OCI-LY1 (cell line): ENCODE measurements around the gene CRX.
"Not testable (repeated sequence)": the region's sequence is repeated elsewhere in the genome, so short reads cannot be mapped to it uniquely, and the experiment has no call there.

Experiments
- H2AFZ ChIP-seq: fragments of 200-600 bp; sonication (generic), shearing (Covaris generic); 2 replicates; pipeline ENCODE4 v1.6.0; 2014; ENCODE audit warnings: antibody characterized with exemption, mild to moderate bottlenecking, low read length
- H3F3A ChIP-seq: fragments of 200-600 bp; sonication (generic), shearing (Covaris generic); 2 replicates; pipeline ENCODE4 v1.6.0; 2014; ENCODE audit warnings: mild to moderate bottlenecking, antibody characterized with exemption, low read length, moderate library complexity; ENCODE audit not compliant: insufficient read depth
- H3K27ac ChIP-seq: fragments of 200-600 bp; sonication (generic); 2 replicates; pipeline ENCODE4 v1.5.1; 2014; ENCODE audit warnings: low read length, mixed run types, mild to moderate bottlenecking, low read depth; ENCODE audit not compliant: poor library complexity, severe bottlenecking
- H3K27me3 ChIP-seq: fragments of 200-600 bp; sonication (generic); 2 replicates; pipeline ENCODE4 v1.6.0; 2014; ENCODE audit warnings: antibody characterized with exemption, mild to moderate bottlenecking, low read length, moderate library complexity; ENCODE audit not compliant: insufficient read depth
- H3K36me3 ChIP-seq: fragments of 200-600 bp; sonication (generic); 2 replicates; pipeline ENCODE4 v1.6.1; 2014; ENCODE audit warnings: mild to moderate bottlenecking, antibody characterized with exemption, low read length, moderate library complexity, mixed read lengths; ENCODE audit not compliant: insufficient read depth
- H3K4me1 ChIP-seq: fragments of 200-600 bp; sonication (generic); 2 replicates; pipeline ENCODE4 v1.5.1; 2014; ENCODE audit warnings: mild to moderate bottlenecking, low read length, moderate library complexity; ENCODE audit not compliant: insufficient read depth, severe bottlenecking
- H3K4me2 ChIP-seq: fragments of 200-600 bp; sonication (generic), shearing (Covaris generic); 2 replicates; pipeline ENCODE4 v1.6.1; 2014; ENCODE audit warnings: low read length
- H3K4me3 ChIP-seq: fragments of 200-600 bp; sonication (generic); 2 replicates; pipeline ENCODE4 v1.5.1; 2014; ENCODE audit warnings: low read length, low read depth, mild to moderate bottlenecking, mixed read lengths; ENCODE audit not compliant: poor library complexity, severe bottlenecking
- H3K79me2 ChIP-seq: fragments of 200-600 bp; shearing (Covaris generic); 2 replicates; pipeline ENCODE4 v1.6.1; 2016; ENCODE audit warnings: mixed run types, low read length, mixed read lengths; ENCODE audit not compliant: insufficient read depth
- H3K9ac ChIP-seq: fragments of 200-600 bp; sonication (generic), shearing (Covaris generic); 2 replicates; pipeline ENCODE4 v1.6.1; 2014; ENCODE audit warnings: mild to moderate bottlenecking, low read length, mixed read lengths
- H3K9me2 ChIP-seq: fragments of 200-600 bp; sonication (generic), shearing (Covaris generic); 2 replicates; pipeline ENCODE4 v1.6.1; 2014; ENCODE audit warnings: low read depth, mild to moderate bottlenecking, low read length, mixed read lengths
- H3K9me3 ChIP-seq: fragments of 200-600 bp; shearing (Covaris generic); 2 replicates; pipeline ENCODE4 v1.6.1; 2014; ENCODE audit warnings: low read length, mixed read lengths
- H4K20me1 ChIP-seq: fragments of 200-600 bp; sonication (generic), shearing (Covaris generic); 2 replicates; pipeline ENCODE4 v1.6.0; 2016; ENCODE audit warnings: mild to moderate bottlenecking, low read length; ENCODE audit not compliant: insufficient read depth
- EZH2 ChIP-seq: fragments of 200-600 bp; sonication (generic), shearing (Covaris generic); IDR thresholded peaks from 2 replicates; pipeline ENCODE4 v1.8.0; 2017; ENCODE audit warnings: borderline replicate concordance, mixed run types, mild to moderate bottlenecking, antibody characterized with exemption, low read length, moderate library complexity, mixed read lengths
- TF ChIP-seq, protein P1 (sequence below): fragments of 200-600 bp; sonication (generic), shearing (Covaris generic); IDR thresholded peaks from 2 replicates; pipeline ENCODE4 v1.5.1; 2017; ENCODE audit warnings: mild to moderate bottlenecking, antibody characterized with exemption, low read length, moderate library complexity, mixed read lengths

The CRX gene

DNA sequence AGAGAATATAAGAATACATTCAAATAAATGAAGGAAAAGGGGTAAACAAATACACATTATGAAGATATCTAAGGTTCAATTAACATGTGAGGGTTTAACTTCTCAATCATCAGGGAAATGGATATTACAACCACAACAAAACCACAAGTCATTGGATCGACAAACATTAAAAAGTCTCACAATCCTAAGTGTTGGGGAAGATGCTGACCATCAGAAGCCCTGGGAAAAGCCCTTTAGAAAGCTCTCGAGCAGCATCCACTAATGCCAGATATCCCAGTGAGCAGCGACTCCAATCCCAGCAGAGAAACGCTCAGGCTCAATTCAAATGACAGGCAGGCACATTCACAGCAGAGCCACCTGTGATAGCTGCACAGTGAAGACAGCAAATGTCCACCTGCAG, 20.5 kb upstream of the CRX start:
- Histone ChIP-seq H3K4me3 (no peak overlapping the region), H3K9ac (no peak overlapping the region), H3K4me1 (no peaks in the 10 kb centered on the region), H3K4me2 (no peak overlapping the region), H3K79me2 (no peaks in the 10 kb centered on the region), H3K9me3 (no peaks in the 10 kb centered on the region; the same call in 1 of the 2 replicates), H3F3A (no peaks in the 10 kb centered on the region), H3K27ac (no peak overlapping the region), H2AFZ (no peak overlapping the region), H3K27me3 (peaks cover 5% of the 10 kb centered on the region; the same call in 1 of the 2 replicates), H3K36me3 (no peaks in the 10 kb centered on the region), H4K20me1 (no peaks in the 10 kb centered on the region), H3K9me2 (no peaks in the 10 kb centered on the region)
- TF ChIP-seq EZH2 = no peak
- TF ChIP-seq, protein P1, sequence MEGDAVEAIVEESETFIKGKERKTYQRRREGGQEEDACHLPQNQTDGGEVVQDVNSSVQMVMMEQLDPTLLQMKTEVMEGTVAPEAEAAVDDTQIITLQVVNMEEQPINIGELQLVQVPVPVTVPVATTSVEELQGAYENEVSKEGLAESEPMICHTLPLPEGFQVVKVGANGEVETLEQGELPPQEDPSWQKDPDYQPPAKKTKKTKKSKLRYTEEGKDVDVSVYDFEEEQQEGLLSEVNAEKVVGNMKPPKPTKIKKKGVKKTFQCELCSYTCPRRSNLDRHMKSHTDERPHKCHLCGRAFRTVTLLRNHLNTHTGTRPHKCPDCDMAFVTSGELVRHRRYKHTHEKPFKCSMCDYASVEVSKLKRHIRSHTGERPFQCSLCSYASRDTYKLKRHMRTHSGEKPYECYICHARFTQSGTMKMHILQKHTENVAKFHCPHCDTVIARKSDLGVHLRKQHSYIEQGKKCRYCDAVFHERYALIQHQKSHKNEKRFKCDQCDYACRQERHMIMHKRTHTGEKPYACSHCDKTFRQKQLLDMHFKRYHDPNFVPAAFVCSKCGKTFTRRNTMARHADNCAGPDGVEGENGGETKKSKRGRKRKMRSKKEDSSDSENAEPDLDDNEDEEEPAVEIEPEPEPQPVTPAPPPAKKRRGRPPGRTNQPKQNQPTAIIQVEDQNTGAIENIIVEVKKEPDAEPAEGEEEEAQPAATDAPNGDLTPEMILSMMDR = no peak

DNA sequence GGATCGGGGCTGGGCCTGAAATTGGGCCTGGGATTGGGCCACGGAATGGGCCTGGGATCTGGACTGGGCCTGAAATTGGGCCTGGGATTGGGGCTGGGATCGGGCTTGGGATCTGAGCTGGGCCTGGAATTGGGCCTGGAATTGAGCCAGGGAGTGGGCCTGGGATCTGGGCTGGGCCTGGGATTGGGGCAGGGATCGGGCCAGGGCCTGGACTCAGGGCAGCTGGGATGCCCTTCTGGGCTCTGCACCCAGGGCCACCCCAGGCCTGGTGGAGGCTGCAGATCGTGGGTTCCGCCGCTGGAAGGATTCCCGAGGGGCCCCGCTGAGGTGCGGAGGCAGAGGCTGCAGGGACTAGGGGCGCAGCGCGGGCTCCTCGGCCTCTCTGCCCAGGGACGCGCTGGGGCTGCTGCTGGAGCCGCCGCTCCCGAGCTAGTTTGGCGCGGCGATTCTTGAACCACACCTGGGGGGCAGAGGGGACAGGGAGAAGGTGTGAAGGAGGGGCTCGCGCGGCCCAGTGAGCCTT, 19.2 kb upstream of the CRX start:
- TF ChIP-seq, protein P1 = no peak
- no peak for TF ChIP-seq EZH2
- no peaks in the 10 kb centered on the region for H3K36me3 ChIP-seq
- no peaks in the 10 kb centered on the region; the same call in 1 of the 2 replicates for H3K9me3 ChIP-seq
- H3K4me1 ChIP-seq = no peaks in the 10 kb centered on the region
- H2AFZ ChIP-seq = no peak overlapping the region
- no peak overlapping the region for H3K27ac ChIP-seq
- no peaks in the 10 kb centered on the region for H3K79me2 ChIP-seq
- H3K9ac ChIP-seq = no peak overlapping the region
- no peak overlapping the region for H3K4me2 ChIP-seq
- no peaks in the 10 kb centered on the region for H4K20me1 ChIP-seq
- no peak overlapping the region for H3K4me3 ChIP-seq
- H3K9me2 ChIP-seq = no peaks in the 10 kb centered on the region
- no peaks in the 10 kb centered on the region for H3F3A ChIP-seq
- H3K27me3 ChIP-seq = peaks cover 5% of the 10 kb centered on the region; the same call in 1 of the 2 replicates

DNA sequence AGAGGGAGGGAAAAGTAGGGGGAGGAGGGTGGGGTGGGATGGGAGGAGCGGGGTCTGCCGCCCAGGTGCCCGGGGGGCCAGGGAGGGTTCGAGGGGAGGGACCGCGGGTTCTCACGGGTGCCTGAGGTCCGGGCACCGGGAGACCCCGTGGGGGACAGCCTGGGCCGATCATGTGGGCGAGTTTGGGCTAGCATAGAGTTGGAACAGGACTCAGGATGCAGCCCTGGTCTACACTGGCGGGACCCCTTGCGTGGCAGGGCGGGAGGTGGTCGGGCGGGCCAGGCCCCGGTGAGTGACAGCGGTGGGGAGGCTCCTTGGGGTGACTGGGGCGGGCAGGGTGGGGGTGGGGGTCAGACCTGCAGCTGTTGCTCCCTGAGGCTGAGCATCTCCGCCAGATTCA, 18.6 kb upstream of the CRX start:
- H3K36me3 ChIP-seq, H3K27ac ChIP-seq, H3K27me3 ChIP-seq: not testable (repeated sequence)

DNA sequence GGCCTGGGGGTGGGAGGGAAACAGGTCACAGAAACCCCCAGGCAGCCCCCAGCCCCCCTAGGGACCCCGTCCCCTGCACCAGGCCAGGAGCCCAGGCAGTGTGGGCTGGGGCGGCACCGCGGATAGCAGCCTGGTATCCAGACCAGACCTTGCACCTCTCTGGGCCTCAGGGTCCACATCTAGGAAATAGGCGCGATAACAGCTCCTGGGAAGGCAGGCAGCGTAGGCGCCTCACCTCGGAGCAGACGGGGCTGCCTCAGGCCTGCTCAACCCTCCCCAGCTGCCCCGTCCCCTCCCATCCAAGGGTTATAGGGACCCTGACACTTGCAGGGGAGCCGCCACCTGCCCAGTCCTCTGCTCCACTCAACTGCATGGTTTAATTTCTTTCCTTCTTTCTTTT, 18.1 kb upstream of the CRX start:
- not testable (repeated sequence) for H3K4me3 ChIP-seq, H3F3A ChIP-seq, H3K27ac ChIP-seq, H3K9me3 ChIP-seq, H3K4me2 ChIP-seq, H3K9me2 ChIP-seq, H3K79me2 ChIP-seq, H3K36me3 ChIP-seq, H3K4me1 ChIP-seq, H3K9ac ChIP-seq, H4K20me1 ChIP-seq, H2AFZ ChIP-seq, H3K27me3 ChIP-seq

More for the DNA sequence above, 18.6 kb upstream of the CRX start:
- not testable (repeated sequence) for H3K9me2 ChIP-seq, H3K4me3 ChIP-seq, H3K9ac ChIP-seq, H3K9me3 ChIP-seq, H3F3A ChIP-seq, H3K4me1 ChIP-seq, H2AFZ ChIP-seq, H3K4me2 ChIP-seq, H4K20me1 ChIP-seq, H3K79me2 ChIP-seq

DNA sequence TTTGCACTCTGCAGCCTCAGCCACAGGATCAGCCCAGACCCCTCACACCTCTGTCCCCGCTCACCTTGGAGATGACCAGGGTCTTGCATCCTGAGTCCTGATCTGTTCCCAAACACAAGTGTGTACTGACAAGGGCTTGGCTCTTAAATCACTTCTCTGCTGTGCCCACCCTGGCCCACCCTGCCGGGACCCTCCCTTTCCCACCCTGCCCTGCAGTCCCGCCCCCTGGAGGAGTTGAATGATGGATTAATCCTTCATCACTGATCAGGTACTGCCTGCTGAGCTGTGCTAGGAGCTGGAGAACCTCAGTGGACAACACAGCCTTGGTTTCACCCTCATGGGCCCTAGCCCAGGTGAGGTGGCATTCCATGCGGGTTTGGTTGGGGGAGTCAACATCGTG, 17.3 kb upstream of the CRX start, which contains the start of gene TPRX1:
TSS of gene TPRX1 (minus strand) at position 101 of the 400 bp plus-strand sequence. CDS start at position 89, 12 bp downstream.
- not testable (repeated sequence) for H3F3A ChIP-seq, H3K4me3 ChIP-seq, H3K79me2 ChIP-seq, H3K27me3 ChIP-seq, H3K9ac ChIP-seq, H3K27ac ChIP-seq, H3K4me1 ChIP-seq, H3K9me2 ChIP-seq, H3K36me3 ChIP-seq, H3K4me2 ChIP-seq, H3K9me3 ChIP-seq, H2AFZ ChIP-seq, H4K20me1 ChIP-seq
